ENCODE measurements around the gene C6orf62. TPM values are rescaled to one million over a fixed set of nuclear protein-coding genes. Genes with fewer than 3 reads are reported as not detected.
A peak's percentile ranks its signal among the peaks of the same experiment; 100 is the strongest.

The C6orf62 gene
- total and polyA plus RNA-seq, 8 donors, result 33.7 to 85.6 (median 49.1) TPM

DNA sequence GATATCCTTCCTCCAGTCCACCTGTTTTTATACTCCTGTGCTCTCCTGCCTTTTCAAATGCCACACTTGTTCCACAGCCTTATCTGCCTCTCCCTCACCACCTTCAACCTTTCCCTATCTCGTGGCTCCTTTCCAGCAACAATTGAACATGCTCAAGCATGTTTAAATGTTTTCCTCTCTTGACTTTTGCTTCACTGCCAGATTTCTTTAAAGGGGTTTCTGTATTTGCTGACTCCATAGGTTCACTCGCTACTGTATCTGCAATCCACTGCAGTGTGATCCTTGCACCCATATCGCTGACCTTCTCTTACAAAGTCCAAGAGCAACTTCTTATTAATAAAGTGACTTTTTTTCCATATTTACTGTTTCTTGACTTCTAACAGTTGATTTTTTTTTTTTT is 44.6 kb upstream of the C6orf62 start:
- Histone ChIP-seq H3K36me3 (no peaks in the 10 kb centered on the region), H3K27me3 (no peaks in the 10 kb centered on the region), H3K4me1 (peaks cover 8 to 12% (median 10%) of the 10 kb centered on the region in 3 donors), H3K4me3 (no peak overlapping the region), H3K9me3 (no peaks in the 10 kb centered on the region), H3K27ac (peak overlapping the region in 1 of 4 donors; percentile 1)
- DNase-seq, result peak in 2 of 6 donors; percentile 44 to 52
- 10 to 12% methylated on average over 3 of the region's 3 CpGs for WGBS, 2 donors
- TF ChIP-seq, protein P1, sequence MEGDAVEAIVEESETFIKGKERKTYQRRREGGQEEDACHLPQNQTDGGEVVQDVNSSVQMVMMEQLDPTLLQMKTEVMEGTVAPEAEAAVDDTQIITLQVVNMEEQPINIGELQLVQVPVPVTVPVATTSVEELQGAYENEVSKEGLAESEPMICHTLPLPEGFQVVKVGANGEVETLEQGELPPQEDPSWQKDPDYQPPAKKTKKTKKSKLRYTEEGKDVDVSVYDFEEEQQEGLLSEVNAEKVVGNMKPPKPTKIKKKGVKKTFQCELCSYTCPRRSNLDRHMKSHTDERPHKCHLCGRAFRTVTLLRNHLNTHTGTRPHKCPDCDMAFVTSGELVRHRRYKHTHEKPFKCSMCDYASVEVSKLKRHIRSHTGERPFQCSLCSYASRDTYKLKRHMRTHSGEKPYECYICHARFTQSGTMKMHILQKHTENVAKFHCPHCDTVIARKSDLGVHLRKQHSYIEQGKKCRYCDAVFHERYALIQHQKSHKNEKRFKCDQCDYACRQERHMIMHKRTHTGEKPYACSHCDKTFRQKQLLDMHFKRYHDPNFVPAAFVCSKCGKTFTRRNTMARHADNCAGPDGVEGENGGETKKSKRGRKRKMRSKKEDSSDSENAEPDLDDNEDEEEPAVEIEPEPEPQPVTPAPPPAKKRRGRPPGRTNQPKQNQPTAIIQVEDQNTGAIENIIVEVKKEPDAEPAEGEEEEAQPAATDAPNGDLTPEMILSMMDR (IDR thresholded peaks at IDR 0.05), result no peak
- FAIRE-seq, result no peak
- ATAC-seq, result peak in 3 of 4 donors; percentile 47 to 83 (median 74)
- intact Hi-C loops (cut with DNase I), result loop anchor here in 1 of 3 donors (10.0 kb wide), 1 partner anchor 179 kb away; no protein-coding TSS in a partner anchor

DNA sequence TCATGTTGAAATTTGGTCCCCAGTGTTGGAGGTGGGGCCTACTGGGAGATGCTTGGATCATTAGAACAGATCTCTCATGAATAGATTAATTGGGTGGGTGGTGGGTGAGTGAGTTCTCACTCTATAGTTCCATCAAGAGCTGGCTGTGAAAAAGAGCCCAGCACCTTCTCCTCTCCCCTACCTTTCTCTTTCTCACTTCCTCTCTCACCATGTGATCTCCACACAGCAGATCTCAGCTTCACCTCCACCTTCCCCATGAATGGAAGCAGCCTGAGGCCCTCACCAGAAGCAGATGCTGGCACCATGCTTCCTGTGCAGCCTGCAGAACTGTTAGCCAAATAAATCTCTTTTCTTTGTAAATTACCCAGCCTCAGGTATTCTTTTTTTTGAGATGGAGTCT is 42.9 kb upstream of the C6orf62 start:
- H3K4me1 ChIP-seq, result peaks cover 8 to 12% (median 10%) of the 10 kb centered on the region in 3 donors
- DNase-seq, result no peak
- H3K4me3 ChIP-seq, result no peak overlapping the region
- H3K36me3 ChIP-seq, result no peaks in the 10 kb centered on the region
- FAIRE-seq, result no peak
- no peaks in the 10 kb centered on the region for H3K9me3 ChIP-seq
- no peaks in the 10 kb centered on the region for H3K27me3 ChIP-seq
- intact Hi-C loops (cut with DNase I), result loop anchor here in 1 of 3 donors (10.0 kb wide), 1 partner anchor 177 kb away; no protein-coding TSS in a partner anchor
- no peak for ATAC-seq
- TF ChIP-seq, protein P1 (IDR thresholded peaks at IDR 0.05), result no peak
- no peak overlapping the region for H3K27ac ChIP-seq

DNA sequence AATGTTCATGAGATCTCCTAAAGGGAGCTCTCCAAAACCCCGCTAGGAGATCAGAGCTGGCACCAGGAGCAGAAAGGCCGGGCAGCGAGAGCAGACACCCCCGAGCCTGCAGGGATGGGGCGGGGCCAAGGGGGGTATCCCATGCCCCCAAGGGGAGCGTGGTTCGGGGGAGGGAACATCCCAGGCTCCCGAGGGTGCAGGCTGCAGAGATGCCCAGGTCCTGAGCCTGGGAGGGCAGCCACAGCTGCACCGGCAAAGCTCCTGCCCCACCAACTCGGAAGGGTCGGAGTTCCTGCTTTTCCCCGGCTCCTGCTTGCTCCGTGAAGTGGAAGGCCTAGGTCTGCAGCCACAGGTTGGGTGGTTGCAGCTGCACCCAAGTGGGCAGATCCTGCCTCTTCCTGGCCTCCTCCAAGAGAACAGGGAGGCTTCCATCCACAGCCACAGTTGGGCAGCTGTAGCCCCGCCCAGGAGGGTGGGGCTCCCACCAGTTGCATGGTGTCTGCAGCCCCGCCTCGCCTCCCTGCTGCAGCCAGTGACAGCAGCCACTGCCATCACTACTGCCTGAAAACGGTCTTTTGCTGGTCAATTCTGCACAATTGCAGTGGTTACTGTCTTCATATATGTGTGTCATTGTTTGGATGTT is 42.4 kb upstream of the C6orf62 start:
- TF ChIP-seq, protein P1 (IDR thresholded peaks at IDR 0.05), result no peak
- ATAC-seq, result no peak
- H3K27ac ChIP-seq, result no peak overlapping the region
- no peaks in the 10 kb centered on the region for H3K9me3 ChIP-seq
- DNase-seq, result no peak
- H3K4me1 ChIP-seq, result peaks cover 8 to 10% (median 9%) of the 10 kb centered on the region in 3 donors
- H3K4me3 ChIP-seq, result no peak overlapping the region
- no peaks in the 10 kb centered on the region for H3K36me3 ChIP-seq
- 91 to 95% methylated on average over 17 of the region's 17 CpGs for WGBS, 2 donors
- H3K27me3 ChIP-seq, result no peaks in the 10 kb centered on the region
- intact Hi-C loops (cut with DNase I), result loop anchor here in 1 of 3 donors (10.0 kb wide), 1 partner anchor 177 kb away; no protein-coding TSS in a partner anchor
- no peak for FAIRE-seq

DNA sequence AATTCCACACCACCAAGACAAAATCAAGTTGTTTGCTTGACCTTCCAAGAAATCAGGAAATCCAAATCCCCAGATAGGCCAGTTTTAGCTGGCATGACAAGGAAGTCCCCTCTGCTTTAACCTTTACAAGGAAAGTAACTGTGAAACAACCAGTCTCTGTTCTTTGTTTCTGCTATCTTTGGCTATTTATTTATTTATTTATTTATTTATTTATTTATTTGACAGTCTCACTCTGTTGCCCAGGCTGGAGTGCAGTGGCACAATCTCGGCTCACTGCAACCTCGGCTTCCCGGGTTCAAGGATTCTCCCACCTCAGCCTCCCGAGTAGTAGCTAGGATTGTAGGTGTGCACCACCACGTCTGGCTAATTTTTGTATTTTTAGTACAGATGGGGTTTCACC is 41.3 kb upstream of the C6orf62 start:
- Histone ChIP-seq H3K27me3 (no peaks in the 10 kb centered on the region), H3K4me3 (no peak overlapping the region), H3K36me3 (no peaks in the 10 kb centered on the region), H3K9me3 (no peaks in the 10 kb centered on the region), H3K27ac (no peak overlapping the region), H3K4me1 (peaks cover 8 to 10% (median 9%) of the 10 kb centered on the region in 3 donors)
- no peak for ATAC-seq
- FAIRE-seq, result no peak
- intact Hi-C loops (cut with DNase I), result loop anchor here in 1 of 3 donors (10.0 kb wide), 1 partner anchor 175 kb away; no protein-coding TSS in a partner anchor
- 80 to 85% methylated on average over 5 of the region's 5 CpGs for WGBS, 2 donors
- DNase-seq, result no peak
- TF ChIP-seq, protein P1 (IDR thresholded peaks at IDR 0.05), result no peak

DNA sequence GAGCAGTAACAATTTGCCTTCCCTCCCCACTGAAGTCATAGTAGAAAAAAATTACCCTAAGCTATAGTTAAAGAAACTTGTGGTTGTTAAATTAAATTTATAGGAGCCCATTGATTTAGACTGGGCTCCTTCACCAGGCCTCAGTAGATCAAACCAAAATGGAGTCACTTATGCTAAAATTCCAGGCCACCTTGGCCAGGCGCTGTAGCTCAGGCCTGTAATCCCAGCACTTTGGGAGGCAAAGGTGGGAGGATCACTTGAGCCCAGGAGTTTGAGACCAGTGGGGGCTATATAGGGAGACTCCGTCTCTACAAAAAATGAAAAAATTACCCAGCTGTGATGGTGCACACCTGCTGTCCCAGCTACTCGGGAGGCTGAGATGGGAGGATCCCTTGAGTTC is 40.8 kb upstream of the C6orf62 start:
- Histone ChIP-seq H3K9me3 (no peaks in the 10 kb centered on the region), H3K36me3 (no peaks in the 10 kb centered on the region), H3K4me3 (no peak overlapping the region), H3K27me3 (no peaks in the 10 kb centered on the region), H3K27ac (no peak overlapping the region), H3K4me1 (peaks cover 8 to 12% (median 10%) of the 10 kb centered on the region in 3 donors)
- intact Hi-C loops (cut with DNase I), result loop anchor here in 1 of 3 donors (10.0 kb wide), 1 partner anchor 175 kb away; no protein-coding TSS in a partner anchor
- FAIRE-seq (no peak), DNase-seq (no peak), ATAC-seq (no peak)
- TF ChIP-seq, protein P1 (IDR thresholded peaks at IDR 0.05), result no peak
- WGBS, 2 donors, result 93 to 94% methylated on average over 3 of the region's 3 CpGs
